ENCODE measurements around the gene ADARB1. TPM values are rescaled to one million over a fixed set of nuclear protein-coding genes. Genes with fewer than 3 reads are reported as not detected.

ADARB1 gene
- total and polyA plus RNA-seq, 2 of the 8 experiments (the other 6 are each of a cell fraction or from before 2014, with no cell fraction given) = 4.7 to 14.9 TPM

DNA sequence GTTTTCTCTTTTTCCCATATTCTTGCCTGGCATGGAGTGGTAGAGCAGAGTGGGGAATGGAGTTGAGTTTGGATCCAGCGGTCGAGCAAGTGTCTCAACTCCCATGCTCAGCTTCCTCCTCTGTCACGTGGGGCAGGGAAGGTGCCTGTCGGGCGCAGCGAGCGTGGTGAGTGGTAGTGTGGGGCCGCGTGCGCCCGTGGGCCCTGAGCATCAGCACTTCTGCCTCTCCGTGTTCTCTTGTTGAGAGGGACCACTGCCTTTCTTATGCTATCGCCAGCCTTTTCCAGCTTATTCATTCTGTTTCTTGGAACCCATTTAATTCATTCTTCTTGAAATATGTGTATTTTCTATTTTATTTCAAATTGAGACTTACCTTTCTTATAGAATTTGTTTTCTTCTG, 65.1 kb downstream of the ADARB1 start (continued):
- no peak for TF ChIP-seq RXRA (IDR thresholded peaks at IDR 0.05; ENCODE audit: insufficient read depth, low read depth, low read length)

Measured in H1 (cell line).